Measurements from ENCODE around the gene ARHGAP44. TPM values are rescaled to one million over a fixed set of nuclear protein-coding genes. Genes with fewer than 3 reads are reported as not detected.

Gene ARHGAP44
- total RNA-seq, 2 experiments from 2014 or later, result not detected

Other genes starting within 250 kb of the ARHGAP44 start
- gene MYOCD, start 123.6 kb upstream of the ARHGAP44 start, total RNA-seq, result not detected
- 10 to 100 TPM; 50.8 to 54.0 TPM for gene ELAC2, start 228.5 kb downstream of the ARHGAP44 start, total RNA-seq